K562 treated with DMSO at 1 percent for 4 hours (cell line): ENCODE data around the gene POTEG. TPM values are rescaled to one million over a fixed set of nuclear protein-coding genes. Genes with fewer than 3 reads are reported as not detected.

Experiments
- total RNA-seq: library from RNA; unstranded; fragments of 300-600 nt; gene quantifications from 2 replicates; pipeline ENCODE4 v1.2.3, GENCODE V29; 2022; ENCODE audit not compliant: insufficient read depth

Gene POTEG
- not detected in 2 replicates for total RNA-seq

GRCh38 chr14:19434241-19434640 lies at the start of gene POTEG:
TSS of gene POTEG (minus strand) at chr14:19434341. CDS start at chr14:19434289, 52 bp downstream.

